Stimulated activated memory B cell treated with anti-CD40 and anti-IgM and Interleukin-4, amounts not matched to agents 10 μg/mL and 1 μg/mL and 100 μg/mL, for 72 hours (primary cell): ENCODE measurements around the gene ARHGEF28.

Experiments
- ATAC-seq: fragments of 150-1000 bp; cut with Tn5 transposase; 2 replicates; pipeline ENCODE4 v1.10.0; 2021
- H3K27ac Mint-ChIP-seq: one replicate; pipeline ENCODE4 v1.8.0; 2022; ENCODE audit warnings: mild to moderate bottlenecking, mixed read lengths
- H3K27me3 Mint-ChIP-seq: one replicate; pipeline ENCODE4 v1.8.0; 2022; ENCODE audit warnings: mixed read lengths
- H3K36me3 Mint-ChIP-seq: one replicate; pipeline ENCODE4 v1.8.0; 2022; ENCODE audit warnings: mixed read lengths
- H3K4me1 Mint-ChIP-seq: one replicate; pipeline ENCODE4 v1.8.0; 2022; ENCODE audit warnings: mixed read lengths
- H3K4me3 Mint-ChIP-seq: one replicate; pipeline ENCODE4 v1.8.0; 2022; ENCODE audit warnings: mild to moderate bottlenecking, moderate library complexity, mixed read lengths
- H3K9me3 Mint-ChIP-seq: one replicate; pipeline ENCODE4 v1.8.0; 2022; ENCODE audit warnings: mixed read lengths

Gene ARHGEF28

GRCh38 chr5:73810429-73810828 is 184.4 kb downstream of the ARHGEF28 start:
- Mint-ChIP-seq H3K4me1 (no peaks in the 10 kb centered on the region), H3K27me3 (peaks cover 9% of the 10 kb centered on the region), H3K27ac (no peak overlapping the region), H3K36me3 (no peaks in the 10 kb centered on the region), H3K4me3 (no peak overlapping the region), H3K9me3 (no peaks in the 10 kb centered on the region)
- no peak for ATAC-seq

GRCh38 chr5:73812457-73812856 is 186.5 kb downstream of the ARHGEF28 start:
- H3K9me3 Mint-ChIP-seq, result no peaks in the 10 kb centered on the region
- no peaks in the 10 kb centered on the region for H3K4me1 Mint-ChIP-seq
- H3K27me3 Mint-ChIP-seq, result peaks cover 9% of the 10 kb centered on the region
- H3K4me3 Mint-ChIP-seq, result no peak overlapping the region
- no peak overlapping the region for H3K27ac Mint-ChIP-seq
- no peak for ATAC-seq
- no peaks in the 10 kb centered on the region for H3K36me3 Mint-ChIP-seq

DNA sequence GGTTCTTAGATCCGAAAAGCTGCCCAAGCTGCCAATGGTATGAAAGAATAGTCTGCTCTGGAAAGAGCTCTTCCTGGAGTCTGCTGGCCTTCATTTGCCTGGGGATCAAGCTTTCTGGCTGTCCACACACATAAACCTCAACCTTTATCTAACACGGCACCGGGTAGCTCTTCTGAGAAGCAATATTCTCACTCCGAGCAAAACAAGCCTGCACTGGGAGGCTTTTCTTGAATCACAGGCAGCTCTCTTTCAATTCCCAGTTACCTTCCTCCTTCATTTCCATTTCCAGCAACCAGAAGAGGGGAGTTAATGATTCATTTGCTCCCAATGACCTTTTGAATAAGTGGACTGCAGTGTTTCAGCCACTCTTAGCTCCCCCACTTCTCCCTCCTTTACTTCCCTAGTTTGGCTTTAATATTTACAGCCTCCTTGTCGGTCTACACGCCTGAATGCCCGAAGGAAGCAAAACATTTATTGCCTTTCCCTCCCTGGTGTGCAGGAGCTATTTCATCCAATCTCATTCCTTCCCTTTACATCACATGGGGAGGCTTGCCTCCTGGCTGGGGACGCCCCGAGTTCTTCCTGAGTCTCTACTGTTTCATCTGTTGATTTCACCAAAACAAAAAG is 187.1 kb downstream of the ARHGEF28 start:
- no peak for ATAC-seq
- Mint-ChIP-seq H3K9me3 (no peaks in the 10 kb centered on the region), H3K27me3 (peaks cover 9% of the 10 kb centered on the region), H3K4me1 (no peaks in the 10 kb centered on the region), H3K4me3 (no peak overlapping the region), H3K36me3 (no peaks in the 10 kb centered on the region), H3K27ac (no peak overlapping the region)

DNA sequence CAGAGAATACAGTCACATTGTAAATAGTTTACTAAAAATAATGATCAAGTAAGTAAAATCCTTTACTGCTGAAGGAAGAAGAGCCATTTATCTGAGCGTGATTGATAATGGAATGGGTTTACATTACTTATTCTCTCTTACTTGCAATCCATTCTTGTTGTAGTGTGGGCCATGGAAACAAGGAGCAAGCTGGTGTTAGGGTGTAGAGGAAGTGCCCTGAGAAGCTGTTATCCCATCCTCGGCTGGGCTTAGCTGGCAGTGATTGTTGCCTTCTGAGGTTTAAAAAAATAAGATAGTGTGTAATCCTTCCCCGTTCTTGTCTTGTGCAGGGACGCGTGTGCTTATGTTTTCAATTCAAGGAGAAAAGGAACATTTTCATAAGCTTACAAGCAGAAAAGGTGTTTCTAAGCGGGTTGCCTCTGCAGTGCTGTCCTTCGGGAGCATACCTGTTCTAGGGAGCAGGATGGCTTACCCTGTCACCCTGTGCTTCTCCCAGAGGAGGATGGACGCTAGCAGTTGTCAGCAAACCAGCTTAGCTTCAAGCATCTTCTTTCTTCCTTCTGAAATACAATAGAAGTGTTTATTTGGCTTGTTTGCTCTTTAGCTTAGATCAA is 188.3 kb downstream of the ARHGEF28 start:
- H3K36me3 Mint-ChIP-seq, result no peaks in the 10 kb centered on the region
- no peak overlapping the region for H3K27ac Mint-ChIP-seq
- H3K27me3 Mint-ChIP-seq, result peaks cover 9% of the 10 kb centered on the region
- ATAC-seq, result no peak
- H3K4me1 Mint-ChIP-seq, result no peaks in the 10 kb centered on the region
- H3K9me3 Mint-ChIP-seq, result no peaks in the 10 kb centered on the region
- no peak overlapping the region for H3K4me3 Mint-ChIP-seq

DNA sequence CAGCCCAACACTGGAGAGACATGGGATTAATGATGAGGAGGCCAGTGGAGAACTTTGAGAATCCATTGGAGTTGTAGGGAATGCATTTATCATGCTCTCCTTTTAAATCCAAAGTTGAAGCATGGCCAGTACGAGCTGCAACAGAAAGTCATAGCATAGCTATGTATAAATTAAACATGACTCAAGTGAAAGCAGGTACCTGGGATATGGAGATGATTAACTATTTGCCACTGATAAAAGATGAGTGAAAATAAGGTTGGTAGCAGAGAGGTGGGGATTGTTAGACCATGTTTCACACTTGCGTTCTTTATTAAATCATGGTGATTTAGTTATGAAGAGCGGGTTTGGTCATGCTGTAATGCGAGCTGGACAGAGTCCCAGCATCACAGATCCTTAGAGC is 189.6 kb downstream of the ARHGEF28 start:
- no peaks in the 10 kb centered on the region for H3K9me3 Mint-ChIP-seq

GRCh38 chr5:73816656-73817420 is 190.8 kb downstream of the ARHGEF28 start:
- no peaks in the 10 kb centered on the region for H3K4me1 Mint-ChIP-seq
- H3K36me3 Mint-ChIP-seq, result no peaks in the 10 kb centered on the region
- H3K4me3 Mint-ChIP-seq, result no peak overlapping the region
- no peak for ATAC-seq
- peaks cover 19% of the 10 kb centered on the region for H3K27me3 Mint-ChIP-seq
- H3K9me3 Mint-ChIP-seq, result no peaks in the 10 kb centered on the region
- no peak overlapping the region for H3K27ac Mint-ChIP-seq

More for the DNA sequence above, 189.6 kb downstream of the ARHGEF28 start:
- H3K27me3 Mint-ChIP-seq, result peaks cover 12% of the 10 kb centered on the region
- H3K4me1 Mint-ChIP-seq, result no peaks in the 10 kb centered on the region
- no peak overlapping the region for H3K27ac Mint-ChIP-seq
- no peak for ATAC-seq
- no peak overlapping the region for H3K4me3 Mint-ChIP-seq
- H3K36me3 Mint-ChIP-seq, result no peaks in the 10 kb centered on the region

DNA sequence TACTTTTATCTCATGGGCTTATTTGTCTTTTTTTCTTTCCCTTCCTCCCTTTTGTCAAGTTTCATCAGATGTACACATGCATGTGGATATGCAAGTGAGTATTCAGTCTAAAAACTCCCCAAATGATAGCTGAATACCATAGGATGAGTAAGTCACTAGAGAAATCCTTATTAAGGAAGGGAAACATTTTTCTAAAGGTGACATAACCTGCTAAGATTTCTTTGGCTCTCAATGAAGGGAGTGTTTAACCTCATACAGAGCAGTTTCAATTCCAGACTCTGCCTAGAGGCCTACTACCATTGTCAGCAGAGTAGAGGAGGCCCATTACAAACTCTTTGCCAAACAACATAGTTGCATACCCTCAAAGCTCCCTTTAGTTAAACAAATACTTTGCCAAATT is 192.4 kb downstream of the ARHGEF28 start:
- no peak for ATAC-seq
- no peak overlapping the region for H3K27ac Mint-ChIP-seq

DNA sequence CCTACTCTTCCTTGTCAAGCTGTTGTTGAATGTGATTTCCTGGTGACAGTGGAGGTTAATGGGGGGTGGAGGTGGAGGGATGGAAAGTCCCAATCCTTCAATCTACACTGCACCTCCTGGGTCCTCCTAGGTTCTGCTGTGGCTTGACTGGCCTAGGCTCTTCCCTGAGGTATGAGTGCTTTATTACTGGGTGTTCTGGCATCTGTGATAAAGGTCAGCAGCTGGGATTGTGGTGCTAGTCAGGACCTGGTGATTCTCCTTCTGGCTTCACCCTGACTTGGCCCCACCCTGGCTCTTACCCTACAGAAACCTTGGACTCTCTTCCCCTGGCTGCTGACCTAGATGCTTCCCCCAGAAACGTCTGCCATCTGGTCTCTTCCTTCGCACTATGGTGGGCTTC is 194.3 kb downstream of the ARHGEF28 start:
- Mint-ChIP-seq H3K27ac (no peak overlapping the region), H3K4me1 (no peaks in the 10 kb centered on the region), H3K9me3 (no peaks in the 10 kb centered on the region), H3K4me3 (no peak overlapping the region), H3K27me3 (peaks cover 10% of the 10 kb centered on the region), H3K36me3 (no peaks in the 10 kb centered on the region)
- ATAC-seq, result no peak

More for the DNA sequence above, 192.4 kb downstream of the ARHGEF28 start:
- Mint-ChIP-seq H3K4me1 (no peaks in the 10 kb centered on the region), H3K9me3 (no peaks in the 10 kb centered on the region), H3K4me3 (no peak overlapping the region), H3K27me3 (peaks cover 14% of the 10 kb centered on the region), H3K36me3 (no peaks in the 10 kb centered on the region)

GRCh38 chr5:73821003-73821402 is 195.0 kb downstream of the ARHGEF28 start:
- no peaks in the 10 kb centered on the region for H3K36me3 Mint-ChIP-seq
- ATAC-seq, result no peak
- H3K4me3 Mint-ChIP-seq, result no peak overlapping the region
- H3K27me3 Mint-ChIP-seq, result peaks cover 10% of the 10 kb centered on the region
- no peaks in the 10 kb centered on the region for H3K4me1 Mint-ChIP-seq
- no peak overlapping the region for H3K27ac Mint-ChIP-seq
- H3K9me3 Mint-ChIP-seq, result no peaks in the 10 kb centered on the region

DNA sequence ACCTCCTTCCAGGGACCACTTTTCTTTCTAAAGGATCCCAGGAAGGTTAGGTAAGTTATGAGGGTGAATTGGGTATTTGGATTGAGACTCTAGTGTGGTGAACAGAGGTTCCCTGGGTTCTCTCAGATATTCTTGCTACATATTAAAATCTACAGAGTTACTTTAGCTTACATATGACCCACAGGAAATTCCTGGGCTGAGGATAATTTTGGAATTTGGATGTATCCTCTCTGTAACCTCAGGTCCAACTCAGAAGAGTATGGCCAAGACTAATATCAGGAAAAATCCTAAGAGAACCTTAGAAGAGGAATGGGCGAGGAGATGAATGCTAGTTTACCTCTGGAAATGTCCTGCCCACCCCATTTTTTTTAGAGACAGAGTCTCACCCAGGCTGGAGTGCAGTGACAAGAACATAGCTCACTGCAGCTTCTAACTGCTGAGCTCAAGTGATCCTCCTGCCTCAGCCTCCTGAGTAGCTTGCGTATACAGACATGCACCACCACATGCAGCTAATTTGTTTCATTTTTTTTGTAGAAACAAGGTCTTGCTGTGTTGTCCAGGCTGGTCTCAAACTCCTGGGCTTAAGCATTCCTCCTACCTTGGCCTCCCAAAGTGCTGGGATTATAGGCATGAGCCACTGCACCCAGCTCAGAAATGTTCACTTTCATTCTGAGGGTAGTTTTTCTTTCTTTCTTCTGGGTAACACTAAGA is 196.4 kb downstream of the ARHGEF28 start:
- Mint-ChIP-seq H3K9me3 (no peaks in the 10 kb centered on the region), H3K36me3 (no peaks in the 10 kb centered on the region)
- no peak for ATAC-seq

DNA sequence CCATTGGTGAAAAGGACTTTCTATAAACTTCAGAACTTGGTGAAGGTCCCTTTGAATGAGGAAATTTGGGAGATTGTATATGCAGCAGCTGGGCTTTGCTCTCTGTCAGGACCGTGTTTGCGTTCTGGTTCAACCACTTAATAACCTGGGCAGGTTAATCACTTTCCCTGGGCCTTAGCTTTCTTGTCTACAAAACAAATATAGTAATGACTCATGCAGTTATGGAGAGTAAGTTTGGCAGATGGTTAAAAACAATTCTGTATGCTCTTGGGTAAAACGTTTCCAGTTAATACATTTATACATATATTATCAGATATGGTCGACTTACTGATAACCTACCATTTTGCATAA is 197.0 kb downstream of the ARHGEF28 start:
- no peak overlapping the region for H3K27ac Mint-ChIP-seq
- no peaks in the 10 kb centered on the region for H3K36me3 Mint-ChIP-seq
- ATAC-seq, result no peak
- H3K9me3 Mint-ChIP-seq, result no peaks in the 10 kb centered on the region
- no peaks in the 10 kb centered on the region for H3K4me1 Mint-ChIP-seq
- H3K27me3 Mint-ChIP-seq, result peaks cover 10% of the 10 kb centered on the region
- no peak overlapping the region for H3K4me3 Mint-ChIP-seq

More for the DNA sequence above, 196.4 kb downstream of the ARHGEF28 start:
- Mint-ChIP-seq H3K27ac (no peak overlapping the region), H3K4me1 (no peaks in the 10 kb centered on the region), H3K4me3 (no peak overlapping the region), H3K27me3 (peaks cover 10% of the 10 kb centered on the region)

DNA sequence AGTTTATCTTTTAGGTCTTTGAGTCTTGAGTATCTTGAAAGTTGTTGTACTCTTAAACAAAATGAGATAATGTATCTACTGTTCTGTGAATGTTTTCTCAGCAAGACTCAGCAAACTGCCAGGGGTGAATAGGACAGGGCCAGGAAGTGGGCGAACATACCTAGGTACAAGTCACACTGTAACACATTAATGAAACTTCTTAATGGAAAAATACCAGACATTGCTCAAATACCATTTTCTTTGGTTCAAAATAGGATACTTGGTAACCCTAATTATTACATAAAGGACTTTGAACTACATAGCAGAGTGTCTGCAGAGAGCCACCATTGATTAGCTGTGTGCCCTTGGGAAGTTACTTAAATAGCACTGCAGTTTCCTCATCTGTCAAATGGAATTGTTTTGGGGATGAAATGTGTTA is 197.5 kb downstream of the ARHGEF28 start:
- Mint-ChIP-seq H3K4me3 (no peak overlapping the region), H3K27me3 (peaks cover 10% of the 10 kb centered on the region), H3K36me3 (no peaks in the 10 kb centered on the region), H3K27ac (no peak overlapping the region), H3K4me1 (no peaks in the 10 kb centered on the region), H3K9me3 (no peaks in the 10 kb centered on the region)
- ATAC-seq, result no peak

GRCh38 chr5:73825199-73825598 is 199.2 kb downstream of the ARHGEF28 start:
- Mint-ChIP-seq H3K9me3 (no peaks in the 10 kb centered on the region), H3K36me3 (no peaks in the 10 kb centered on the region), H3K27ac (no peak overlapping the region), H3K4me1 (no peaks in the 10 kb centered on the region), H3K27me3 (peaks cover 10% of the 10 kb centered on the region), H3K4me3 (no peak overlapping the region)
- no peak for ATAC-seq

- no peaks in the 10 kb centered on the region for H3K4me1 Mint-ChIP-seq
- no peaks in the 10 kb centered on the region for H3K36me3 Mint-ChIP-seq
- peak; percentile 9 for ATAC-seq
- H3K4me3 Mint-ChIP-seq, result no peak overlapping the region
- H3K9me3 Mint-ChIP-seq, result no peaks in the 10 kb centered on the region
- H3K27ac Mint-ChIP-seq, result no peak overlapping the region
- H3K27me3 Mint-ChIP-seq, result peaks cover 6% of the 10 kb centered on the region
These were observed 199.7 kb downstream of the ARHGEF28 start for GRCh38 chr5:73825736-73826135.

DNA sequence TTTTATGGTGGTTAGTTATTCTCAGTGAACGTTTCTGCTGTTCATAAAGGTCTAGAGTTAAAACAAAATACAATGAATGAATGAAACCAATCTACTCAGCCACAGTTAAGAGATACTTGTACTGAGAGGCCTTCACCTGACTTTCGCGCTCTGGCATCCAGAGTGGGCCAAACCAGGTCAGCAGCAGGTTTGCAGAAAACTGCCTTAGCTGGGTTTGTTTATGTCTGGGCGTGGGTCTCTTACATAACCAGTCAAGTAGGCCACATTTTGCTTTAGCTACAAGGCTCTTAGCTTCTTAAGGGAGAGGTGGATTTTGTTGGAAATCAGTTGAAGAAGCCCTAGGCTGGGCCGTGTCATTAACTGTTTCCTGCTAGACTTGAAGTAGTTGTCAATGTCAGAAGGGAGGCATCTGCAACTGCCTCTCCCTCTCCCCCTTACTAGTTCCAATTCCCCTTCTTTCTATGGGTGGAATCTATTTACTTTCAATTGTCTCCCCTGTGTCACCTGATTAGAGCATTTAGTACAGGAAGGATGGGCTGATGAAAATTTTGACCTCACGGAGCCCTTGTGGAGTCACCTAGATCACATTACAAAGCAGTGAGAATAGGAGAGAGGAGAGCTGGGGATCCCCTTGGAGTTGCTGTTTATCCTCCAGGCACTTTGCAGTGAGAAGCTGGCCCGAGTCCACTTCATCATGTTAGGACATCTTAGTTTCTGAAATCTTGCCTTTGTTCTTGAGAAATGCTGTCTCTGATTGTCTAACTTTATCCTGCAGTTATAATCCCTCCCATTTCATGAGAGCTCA is 200.5 kb downstream of the ARHGEF28 start:
- ATAC-seq, result no peak
- H3K27me3 Mint-ChIP-seq, result no peaks in the 10 kb centered on the region
- H3K36me3 Mint-ChIP-seq, result no peaks in the 10 kb centered on the region
- no peak overlapping the region for H3K4me3 Mint-ChIP-seq
- no peak overlapping the region for H3K27ac Mint-ChIP-seq
- H3K9me3 Mint-ChIP-seq, result no peaks in the 10 kb centered on the region
- no peaks in the 10 kb centered on the region for H3K4me1 Mint-ChIP-seq
